Thoracic aorta (tissue), 2 donors: ENCODE measurements around the gene FTCDNL1. TPM values are rescaled to one million over a fixed set of nuclear protein-coding genes. Genes with fewer than 3 reads are reported as not detected.

Experiments used
- ATAC-seq: fragments of 150-250 bp; one replicate; pipeline ENCODE4 v1.8.0; 2017; ENCODE audit warnings: low read depth; ENCODE audit not compliant: insufficient number of reproducible peaks, low FRiP score
- DNase-seq: peaks from one replicate; pipeline ENCODE4 v3.0.0-alpha.2; 2020; ENCODE audit warnings: low spot score
- H3K27ac ChIP-seq, 2 donors: fragments of 200-600 bp; sonication (generic); 1 replicate in 1 of 2; 2 replicates in 1 of 2; pipeline ENCODE4 v1.5.1; 2016; ENCODE audit warnings: mild to moderate bottlenecking in 2 of 2, moderate library complexity in 2 of 2
- H3K27me3 ChIP-seq: fragments of 200-600 bp; sonication (generic); replicated peaks from 2 replicates; pipeline ENCODE4 v1.6.0; 2016; ENCODE audit warnings: mild to moderate bottlenecking; ENCODE audit not compliant: insufficient read depth
- H3K36me3 ChIP-seq: fragments of 200-600 bp; sonication (generic); one replicate; pipeline ENCODE4 v1.5.1; 2016
- H3K4me1 ChIP-seq, 2 donors: fragments of 200-600 bp; sonication (generic); 1 replicate in 1 of 2; 2 replicates in 1 of 2; pipeline versions ENCODE4 v1.5.1 to v1.6.0; 2016; ENCODE audit warnings: low read depth in 2 of 2, mild to moderate bottlenecking in 1 of 2; ENCODE audit not compliant: control insufficient read depth in 1 of 2
- H3K4me3 ChIP-seq: fragments of 200-600 bp; sonication (generic); 2 replicates; pipeline ENCODE4 v1.5.1; 2016; ENCODE audit warnings: mild to moderate bottlenecking
- H3K9me3 ChIP-seq: fragments of 200-600 bp; sonication (generic); 2 replicates; pipeline ENCODE4 v1.5.1; 2016
- CTCF ChIP-seq: fragments of 200-600 bp; sonication (generic); IDR thresholded peaks from one replicate; pipeline ENCODE4 v1.5.1; 2019; ENCODE audit warnings: antibody characterized with exemption
- total RNA-seq, 2 donors: library from RNA; depleted of rRNA; stranded (reverse); fragments of >200 nt; gene quantifications; one replicate each; pipeline versions ENCODE4 v1.1.0 to v1.2.3, GENCODE V29; 2016

Gene FTCDNL1
- total RNA-seq, 2 donors from 2014 or later = 3.4 TPM; not detected in 1

GRCh38 chr2:199727306-199727705 lies 123.7 kb downstream of the FTCDNL1 start:
- Histone ChIP-seq H3K4me3 (no peak overlapping the region), H3K27me3 (no peaks in the 10 kb centered on the region), H3K27ac (no peak overlapping the region), H3K9me3 (no peaks in the 10 kb centered on the region), H3K4me1 (no peaks in the 10 kb centered on the region), H3K36me3 (no peaks in the 10 kb centered on the region)
- TF ChIP-seq CTCF = no peak
- DNase-seq (no peak), ATAC-seq (no peak)

- ATAC-seq = no peak
These were observed 132.9 kb downstream of the FTCDNL1 start for GRCh38 chr2:199718074-199718473.

DNA sequence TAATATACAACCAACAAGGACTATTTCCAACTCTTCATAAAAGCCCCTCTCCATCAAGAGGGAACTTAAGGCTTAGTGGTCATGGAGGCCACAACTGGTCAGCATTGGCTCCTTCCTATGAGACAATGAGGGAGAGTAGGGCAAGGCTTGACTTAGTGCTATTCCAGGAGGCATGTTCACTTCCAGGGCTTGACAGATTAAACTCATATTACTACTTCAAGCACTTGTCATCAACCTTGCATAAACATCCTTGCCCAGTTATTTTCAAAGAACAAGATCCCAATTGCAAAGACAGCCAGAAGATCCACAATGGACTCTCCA lies 133.4 kb downstream of the FTCDNL1 start:
- Histone ChIP-seq H3K4me1 (peaks cover 0 to 6% of the 10 kb centered on the region in 2 donors), H3K36me3 (no peaks in the 10 kb centered on the region), H3K27me3 (no peaks in the 10 kb centered on the region), H3K27ac (no peak overlapping the region), H3K4me3 (no peak overlapping the region), H3K9me3 (no peaks in the 10 kb centered on the region)
- DNase-seq = no peak
- ATAC-seq = no peak
- TF ChIP-seq CTCF = no peak

More at GRCh38 chr2:199718074-199718473, 132.9 kb downstream of the FTCDNL1 start:
- no peaks in the 10 kb centered on the region for H3K27me3 ChIP-seq
- H3K9me3 ChIP-seq = no peaks in the 10 kb centered on the region
- no peak for DNase-seq
- TF ChIP-seq CTCF = no peak
- peaks cover 0 to 6% of the 10 kb centered on the region in 2 donors for H3K4me1 ChIP-seq
- no peak overlapping the region for H3K27ac ChIP-seq
- H3K4me3 ChIP-seq = no peak overlapping the region
- H3K36me3 ChIP-seq = no peaks in the 10 kb centered on the region

GRCh38 chr2:199716807-199717586 lies 134.0 kb downstream of the FTCDNL1 start:
- Histone ChIP-seq H3K4me1 (peaks cover 0 to 6% of the 10 kb centered on the region in 2 donors), H3K27ac (no peak overlapping the region), H3K36me3 (no peaks in the 10 kb centered on the region), H3K27me3 (no peaks in the 10 kb centered on the region), H3K9me3 (no peaks in the 10 kb centered on the region), H3K4me3 (no peak overlapping the region)
- no peak for DNase-seq
- ATAC-seq = no peak
- TF ChIP-seq CTCF = no peak

DNA sequence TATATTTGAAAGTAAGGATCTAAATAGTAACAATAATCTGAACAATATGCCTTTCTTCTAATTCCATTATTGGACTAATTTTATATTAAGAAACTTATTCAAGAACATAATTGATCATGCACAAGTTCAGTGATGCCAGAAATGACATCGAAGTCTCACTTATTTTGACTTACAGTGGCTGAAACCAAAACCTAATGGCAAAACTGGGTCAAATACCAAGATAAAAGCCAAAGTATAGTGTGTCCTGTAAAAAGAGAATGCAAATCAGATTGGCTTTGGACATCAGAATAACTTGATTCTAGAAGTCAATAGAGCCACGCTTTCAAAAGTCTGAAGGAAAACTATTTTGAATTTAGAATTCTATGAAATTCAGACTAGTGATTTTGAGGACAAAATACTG lies 137.2 kb downstream of the FTCDNL1 start:
- Histone ChIP-seq H3K4me3 (no peak overlapping the region), H3K27ac (no peak overlapping the region), H3K9me3 (no peaks in the 10 kb centered on the region), H3K27me3 (no peaks in the 10 kb centered on the region), H3K4me1 (peaks cover 0 to 6% of the 10 kb centered on the region in 2 donors), H3K36me3 (no peaks in the 10 kb centered on the region)
- DNase-seq = no peak
- no peak for ATAC-seq
- TF ChIP-seq CTCF = no peak
